ENCODE data around the gene CHD2.

Gene CHD2

GRCh38 chr15:92955706-92956105, 55.6 kb downstream of the CHD2 start:
- WGBS (ENCODE audit: insufficient coverage, insufficient read length) = no CpG with 5 or more reads among the region's 2 CpGs
- Histone ChIP-seq H3K36me3 (ENCODE audit: control insufficient read depth, insufficient read depth, low read length) (peaks cover 2% of the 10 kb centered on the region; the same call in 1 of the 2 replicates), H3K4me3 (ENCODE audit: low read length) (no peak overlapping the region), H3K27ac (ENCODE audit: low read length) (no peak overlapping the region), H3K4me1 (ENCODE audit: control insufficient read depth, insufficient read depth, low read length) (no peaks in the 10 kb centered on the region), H3K9me3 (ENCODE audit: control insufficient read depth, insufficient read depth, low read length) (no peaks in the 10 kb centered on the region), H3K27me3 (ENCODE audit: control insufficient read depth, insufficient read depth, low read length) (no peaks in the 10 kb centered on the region)
- DNase-seq (ENCODE audit: low read depth, low spot score) = no peak

GRCh38 chr15:92958105-92958504, 58.0 kb downstream of the CHD2 start:
- DNase-seq (ENCODE audit: low read depth, low spot score) = no peak
- H3K4me1 ChIP-seq (ENCODE audit: control insufficient read depth, insufficient read depth, low read length) = no peaks in the 10 kb centered on the region
- H3K9me3 ChIP-seq (ENCODE audit: control insufficient read depth, insufficient read depth, low read length) = no peaks in the 10 kb centered on the region
- no peaks in the 10 kb centered on the region for H3K27me3 ChIP-seq (ENCODE audit: control insufficient read depth, insufficient read depth, low read length)
- H3K36me3 ChIP-seq (ENCODE audit: control insufficient read depth, insufficient read depth, low read length) = peaks cover 2% of the 10 kb centered on the region; the same call in 1 of the 2 replicates
- no peak overlapping the region for H3K4me3 ChIP-seq (ENCODE audit: low read length)
- no CpG with 5 or more reads among the region's 8 CpGs for WGBS (ENCODE audit: insufficient coverage, insufficient read length)
- no peak overlapping the region for H3K27ac ChIP-seq (ENCODE audit: low read length)

DNA sequence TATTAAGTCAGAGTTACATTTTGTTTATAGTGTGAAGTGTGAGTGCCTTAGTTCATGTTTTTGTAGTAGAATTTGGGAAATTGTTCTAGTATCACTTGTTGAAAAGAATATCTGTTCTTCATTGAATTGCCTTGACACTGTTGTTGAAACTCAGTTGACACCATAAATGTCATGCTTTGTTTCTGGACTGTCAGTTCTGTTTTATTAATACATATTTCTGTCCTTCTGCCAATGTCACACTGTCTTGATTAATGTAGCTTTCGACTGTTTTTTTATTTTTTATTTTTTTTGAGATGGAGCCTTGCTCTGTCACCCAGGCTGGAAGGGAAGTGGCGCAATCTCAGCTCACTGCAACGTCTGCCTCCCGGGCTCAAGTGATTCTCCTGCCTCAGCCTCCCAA, 59.1 kb downstream of the CHD2 start:
- no peaks in the 10 kb centered on the region for H3K4me1 ChIP-seq (ENCODE audit: control insufficient read depth, insufficient read depth, low read length)

GRCh38 chr15:92960996-92961681, 61.0 kb downstream of the CHD2 start:
- no peaks in the 10 kb centered on the region; the same call in 1 of the 2 replicates for H3K36me3 ChIP-seq (ENCODE audit: control insufficient read depth, insufficient read depth, low read length)
- H3K4me3 ChIP-seq (ENCODE audit: low read length) = no peak overlapping the region
- H3K27me3 ChIP-seq (ENCODE audit: control insufficient read depth, insufficient read depth, low read length) = no peaks in the 10 kb centered on the region
- H3K9me3 ChIP-seq (ENCODE audit: control insufficient read depth, insufficient read depth, low read length) = no peaks in the 10 kb centered on the region
- no peaks in the 10 kb centered on the region for H3K4me1 ChIP-seq (ENCODE audit: control insufficient read depth, insufficient read depth, low read length)
- no peak overlapping the region for H3K27ac ChIP-seq (ENCODE audit: low read length)
- no peak for DNase-seq (ENCODE audit: low read depth, low spot score)
- 100% methylated on average over 1 of the region's 9 CpGs for WGBS (ENCODE audit: insufficient coverage, insufficient read length)

More for the DNA sequence above, 59.1 kb downstream of the CHD2 start:
- no CpG with 5 or more reads among the region's 4 CpGs for whole genome bisulfite sequencing (ENCODE audit: insufficient coverage, insufficient read length)
- H3K9me3 ChIP-seq (ENCODE audit: control insufficient read depth, insufficient read depth, low read length) = no peaks in the 10 kb centered on the region
- no peaks in the 10 kb centered on the region for H3K27me3 ChIP-seq (ENCODE audit: control insufficient read depth, insufficient read depth, low read length)
- no peak overlapping the region for H3K4me3 ChIP-seq (ENCODE audit: low read length)
- no peak for DNase-seq (ENCODE audit: low read depth, low spot score)
- H3K27ac ChIP-seq (ENCODE audit: low read length) = no peak overlapping the region
- H3K36me3 ChIP-seq (ENCODE audit: control insufficient read depth, insufficient read depth, low read length) = no peaks in the 10 kb centered on the region; the same call in 1 of the 2 replicates

GRCh38 chr15:92962914-92963313, 62.8 kb downstream of the CHD2 start:
- no peak for DNase-seq (ENCODE audit: low read depth, low spot score)
- no peaks in the 10 kb centered on the region for H3K9me3 ChIP-seq (ENCODE audit: control insufficient read depth, insufficient read depth, low read length)
- H3K4me3 ChIP-seq (ENCODE audit: low read length) = no peak overlapping the region
- H3K27me3 ChIP-seq (ENCODE audit: control insufficient read depth, insufficient read depth, low read length) = no peaks in the 10 kb centered on the region
- no CpG with 5 or more reads among the region's 1 CpG for WGBS (ENCODE audit: insufficient coverage, insufficient read length)
- H3K27ac ChIP-seq (ENCODE audit: low read length) = no peak overlapping the region
- H3K4me1 ChIP-seq (ENCODE audit: control insufficient read depth, insufficient read depth, low read length) = no peaks in the 10 kb centered on the region
- no peaks in the 10 kb centered on the region; the same call in 1 of the 2 replicates for H3K36me3 ChIP-seq (ENCODE audit: control insufficient read depth, insufficient read depth, low read length)

- WGBS (ENCODE audit: insufficient coverage, insufficient read length) = no CpG with 5 or more reads among the region's 2 CpGs
- Histone ChIP-seq H3K27ac (ENCODE audit: low read length) (no peak overlapping the region), H3K4me1 (ENCODE audit: control insufficient read depth, insufficient read depth, low read length) (no peaks in the 10 kb centered on the region), H3K9me3 (ENCODE audit: control insufficient read depth, insufficient read depth, low read length) (no peaks in the 10 kb centered on the region), H3K4me3 (ENCODE audit: low read length) (no peak overlapping the region), H3K36me3 (ENCODE audit: control insufficient read depth, insufficient read depth, low read length) (no peaks in the 10 kb centered on the region; the same call in 1 of the 2 replicates), H3K27me3 (ENCODE audit: control insufficient read depth, insufficient read depth, low read length) (no peaks in the 10 kb centered on the region)
- DNase-seq (ENCODE audit: low read depth, low spot score) = no peak
These were observed 63.7 kb downstream of the CHD2 start for GRCh38 chr15:92963794-92964193.

- Histone ChIP-seq H3K36me3 (ENCODE audit: control insufficient read depth, insufficient read depth, low read length) (peaks cover 6% of the 10 kb centered on the region; the same call in 1 of the 2 replicates), H3K27ac (ENCODE audit: low read length) (no peak overlapping the region), H3K27me3 (ENCODE audit: control insufficient read depth, insufficient read depth, low read length) (no peaks in the 10 kb centered on the region), H3K4me3 (ENCODE audit: low read length) (no peak overlapping the region), H3K4me1 (ENCODE audit: control insufficient read depth, insufficient read depth, low read length) (no peaks in the 10 kb centered on the region), H3K9me3 (ENCODE audit: control insufficient read depth, insufficient read depth, low read length) (no peaks in the 10 kb centered on the region)
- WGBS (ENCODE audit: insufficient coverage, insufficient read length) = no CpG with 5 or more reads among the region's 5 CpGs
- no peak for DNase-seq (ENCODE audit: low read depth, low spot score)
These were observed 69.0 kb downstream of the CHD2 start for GRCh38 chr15:92968926-92969651.

GRCh38 chr15:92970656-92971055, 70.5 kb downstream of the CHD2 start:
- Histone ChIP-seq H3K9me3 (ENCODE audit: control insufficient read depth, insufficient read depth, low read length) (no peaks in the 10 kb centered on the region), H3K4me3 (ENCODE audit: low read length) (no peak overlapping the region), H3K27me3 (ENCODE audit: control insufficient read depth, insufficient read depth, low read length) (no peaks in the 10 kb centered on the region), H3K4me1 (ENCODE audit: control insufficient read depth, insufficient read depth, low read length) (no peaks in the 10 kb centered on the region), H3K27ac (ENCODE audit: low read length) (no peak overlapping the region), H3K36me3 (ENCODE audit: control insufficient read depth, insufficient read depth, low read length) (peaks cover 15% of the 10 kb centered on the region; the same call in 1 of the 2 replicates)
- DNase-seq (ENCODE audit: low read depth, low spot score) = no peak
- no CpG with 5 or more reads among the region's 1 CpG for WGBS (ENCODE audit: insufficient coverage, insufficient read length)

- H3K4me3 ChIP-seq (ENCODE audit: low read length) = no peak overlapping the region
- WGBS (ENCODE audit: insufficient coverage, insufficient read length) = no CpG with 5 or more reads among the region's 1 CpG
- no peaks in the 10 kb centered on the region for H3K27me3 ChIP-seq (ENCODE audit: control insufficient read depth, insufficient read depth, low read length)
- H3K4me1 ChIP-seq (ENCODE audit: control insufficient read depth, insufficient read depth, low read length) = no peaks in the 10 kb centered on the region
- peaks cover 15% of the 10 kb centered on the region; the same call in 1 of the 2 replicates for H3K36me3 ChIP-seq (ENCODE audit: control insufficient read depth, insufficient read depth, low read length)
- H3K27ac ChIP-seq (ENCODE audit: low read length) = no peak overlapping the region
- H3K9me3 ChIP-seq (ENCODE audit: control insufficient read depth, insufficient read depth, low read length) = no peaks in the 10 kb centered on the region
- no peak for DNase-seq (ENCODE audit: low read depth, low spot score)
These were observed 71.0 kb downstream of the CHD2 start for GRCh38 chr15:92971081-92971480.

DNA sequence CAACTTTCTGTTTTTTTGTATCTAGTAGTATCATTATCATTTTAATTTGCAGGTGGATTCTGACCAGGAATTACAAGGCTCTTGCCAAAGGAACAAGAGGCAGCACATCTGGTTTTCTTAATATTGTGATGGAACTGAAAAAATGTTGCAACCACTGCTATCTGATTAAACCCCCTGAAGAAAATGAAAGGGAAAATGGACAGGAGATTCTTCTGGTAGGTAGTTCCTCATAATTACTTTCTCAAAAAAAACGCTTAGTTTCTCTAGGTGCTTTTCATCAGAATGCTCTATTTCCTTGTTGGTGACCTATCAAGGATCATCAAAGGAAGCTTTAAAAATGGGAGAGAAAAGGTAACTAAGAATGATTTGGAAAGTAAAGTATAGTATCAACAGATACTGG, 71.6 kb downstream of the CHD2 start:
- H3K9me3 ChIP-seq (ENCODE audit: control insufficient read depth, insufficient read depth, low read length) = no peaks in the 10 kb centered on the region
- H3K27ac ChIP-seq (ENCODE audit: low read length) = no peak overlapping the region
- H3K36me3 ChIP-seq (ENCODE audit: control insufficient read depth, insufficient read depth, low read length) = peaks cover 15% of the 10 kb centered on the region; the same call in 1 of the 2 replicates
- no peak overlapping the region for H3K4me3 ChIP-seq (ENCODE audit: low read length)
- no CpG with 5 or more reads among the region's 1 CpG for WGBS (ENCODE audit: insufficient coverage, insufficient read length)
- H3K27me3 ChIP-seq (ENCODE audit: control insufficient read depth, insufficient read depth, low read length) = no peaks in the 10 kb centered on the region
- DNase-seq (ENCODE audit: low read depth, low spot score) = no peak
- no peaks in the 10 kb centered on the region for H3K4me1 ChIP-seq (ENCODE audit: control insufficient read depth, insufficient read depth, low read length)
